ENCODE data around the gene HAUS3.

Gene HAUS3

DNA sequence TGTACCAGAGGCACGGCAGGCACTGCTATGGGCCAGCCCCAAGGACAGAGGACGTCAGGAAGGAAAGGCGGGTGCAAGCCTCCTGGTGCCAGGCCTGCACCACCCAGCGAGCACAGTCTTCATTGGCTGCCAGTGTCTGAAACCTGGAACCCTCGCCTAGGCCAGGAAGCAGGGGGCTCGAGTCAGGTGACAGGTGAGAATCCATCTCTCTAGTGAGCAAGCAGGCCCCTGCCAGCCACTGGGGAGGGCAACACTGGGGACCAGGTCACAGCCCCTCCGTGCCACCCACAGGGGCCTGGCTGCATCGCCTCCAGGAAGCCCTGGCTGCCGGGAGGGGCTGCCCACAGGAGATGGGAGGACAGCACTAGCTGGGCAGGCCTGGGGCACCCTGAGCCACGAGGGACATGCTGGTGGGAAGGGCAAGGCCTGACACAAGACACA, 6.9 kb upstream of the HAUS3 start:
- ATAC-seq = no peak
- TF ChIP-seq ISL1 (CRISPR knock-in tag; IDR thresholded peaks at IDR 0.05) = no peak
- TF ChIP-seq GLIS3 (CRISPR knock-in tag; IDR thresholded peaks at IDR 0.05) = no peak
- no peak for TF ChIP-seq ZNF70 (CRISPR knock-in tag; IDR thresholded peaks at IDR 0.05)
- TF ChIP-seq, protein P1, sequence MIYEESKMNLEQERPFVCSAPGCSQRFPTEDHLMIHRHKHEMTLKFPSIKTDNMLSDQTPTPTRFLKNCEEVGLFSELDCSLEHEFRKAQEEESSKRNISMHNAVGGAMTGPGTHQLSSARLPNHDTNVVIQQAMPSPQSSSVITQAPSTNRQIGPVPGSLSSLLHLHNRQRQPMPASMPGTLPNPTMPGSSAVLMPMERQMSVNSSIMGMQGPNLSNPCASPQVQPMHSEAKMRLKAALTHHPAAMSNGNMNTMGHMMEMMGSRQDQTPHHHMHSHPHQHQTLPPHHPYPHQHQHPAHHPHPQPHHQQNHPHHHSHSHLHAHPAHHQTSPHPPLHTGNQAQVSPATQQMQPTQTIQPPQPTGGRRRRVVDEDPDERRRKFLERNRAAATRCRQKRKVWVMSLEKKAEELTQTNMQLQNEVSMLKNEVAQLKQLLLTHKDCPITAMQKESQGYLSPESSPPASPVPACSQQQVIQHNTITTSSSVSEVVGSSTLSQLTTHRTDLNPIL (CRISPR knock-in tag; IDR thresholded peaks at IDR 0.05; ENCODE audit: low read depth) = no peak
- TF ChIP-seq, protein P2, sequence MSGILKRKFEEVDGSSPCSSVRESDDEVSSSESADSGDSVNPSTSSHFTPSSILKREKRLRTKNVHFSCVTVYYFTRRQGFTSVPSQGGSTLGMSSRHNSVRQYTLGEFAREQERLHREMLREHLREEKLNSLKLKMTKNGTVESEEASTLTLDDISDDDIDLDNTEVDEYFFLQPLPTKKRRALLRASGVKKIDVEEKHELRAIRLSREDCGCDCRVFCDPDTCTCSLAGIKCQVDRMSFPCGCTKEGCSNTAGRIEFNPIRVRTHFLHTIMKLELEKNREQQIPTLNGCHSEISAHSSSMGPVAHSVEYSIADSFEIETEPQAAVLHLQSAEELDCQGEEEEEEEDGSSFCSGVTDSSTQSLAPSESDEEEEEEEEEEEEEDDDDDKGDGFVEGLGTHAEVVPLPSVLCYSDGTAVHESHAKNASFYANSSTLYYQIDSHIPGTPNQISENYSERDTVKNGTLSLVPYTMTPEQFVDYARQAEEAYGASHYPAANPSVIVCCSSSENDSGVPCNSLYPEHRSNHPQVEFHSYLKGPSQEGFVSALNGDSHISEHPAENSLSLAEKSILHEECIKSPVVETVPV (CRISPR knock-in tag; IDR thresholded peaks at IDR 0.05) = no peak
- no peak for TF ChIP-seq ZNF8 (CRISPR knock-in tag; IDR thresholded peaks at IDR 0.05)
- no peak for TF ChIP-seq CSDC2 (CRISPR knock-in tag; IDR thresholded peaks at IDR 0.05)
- no peak for TF ChIP-seq SNAI2 (CRISPR knock-in tag; IDR thresholded peaks at IDR 0.05)
- TF ChIP-seq RARB (CRISPR knock-in tag; IDR thresholded peaks at IDR 0.05) = no peak
- no peak for TF ChIP-seq PPARA (CRISPR knock-in tag; IDR thresholded peaks at IDR 0.05; ENCODE audit: borderline replicate concordance)
- TF ChIP-seq BACH2 (CRISPR knock-in tag; IDR thresholded peaks at IDR 0.05; ENCODE audit: borderline replicate concordance) = no peak
- TF ChIP-seq, protein P3, sequence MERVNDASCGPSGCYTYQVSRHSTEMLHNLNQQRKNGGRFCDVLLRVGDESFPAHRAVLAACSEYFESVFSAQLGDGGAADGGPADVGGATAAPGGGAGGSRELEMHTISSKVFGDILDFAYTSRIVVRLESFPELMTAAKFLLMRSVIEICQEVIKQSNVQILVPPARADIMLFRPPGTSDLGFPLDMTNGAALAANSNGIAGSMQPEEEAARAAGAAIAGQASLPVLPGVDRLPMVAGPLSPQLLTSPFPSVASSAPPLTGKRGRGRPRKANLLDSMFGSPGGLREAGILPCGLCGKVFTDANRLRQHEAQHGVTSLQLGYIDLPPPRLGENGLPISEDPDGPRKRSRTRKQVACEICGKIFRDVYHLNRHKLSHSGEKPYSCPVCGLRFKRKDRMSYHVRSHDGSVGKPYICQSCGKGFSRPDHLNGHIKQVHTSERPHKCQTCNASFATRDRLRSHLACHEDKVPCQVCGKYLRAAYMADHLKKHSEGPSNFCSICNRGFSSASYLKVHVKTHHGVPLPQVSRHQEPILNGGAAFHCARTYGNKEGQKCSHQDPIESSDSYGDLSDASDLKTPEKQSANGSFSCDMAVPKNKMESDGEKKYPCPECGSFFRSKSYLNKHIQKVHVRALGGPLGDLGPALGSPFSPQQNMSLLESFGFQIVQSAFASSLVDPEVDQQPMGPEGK (CRISPR knock-in tag; IDR thresholded peaks at IDR 0.05; ENCODE audit: borderline replicate concordance) = no peak
- TF ChIP-seq, protein P4, sequence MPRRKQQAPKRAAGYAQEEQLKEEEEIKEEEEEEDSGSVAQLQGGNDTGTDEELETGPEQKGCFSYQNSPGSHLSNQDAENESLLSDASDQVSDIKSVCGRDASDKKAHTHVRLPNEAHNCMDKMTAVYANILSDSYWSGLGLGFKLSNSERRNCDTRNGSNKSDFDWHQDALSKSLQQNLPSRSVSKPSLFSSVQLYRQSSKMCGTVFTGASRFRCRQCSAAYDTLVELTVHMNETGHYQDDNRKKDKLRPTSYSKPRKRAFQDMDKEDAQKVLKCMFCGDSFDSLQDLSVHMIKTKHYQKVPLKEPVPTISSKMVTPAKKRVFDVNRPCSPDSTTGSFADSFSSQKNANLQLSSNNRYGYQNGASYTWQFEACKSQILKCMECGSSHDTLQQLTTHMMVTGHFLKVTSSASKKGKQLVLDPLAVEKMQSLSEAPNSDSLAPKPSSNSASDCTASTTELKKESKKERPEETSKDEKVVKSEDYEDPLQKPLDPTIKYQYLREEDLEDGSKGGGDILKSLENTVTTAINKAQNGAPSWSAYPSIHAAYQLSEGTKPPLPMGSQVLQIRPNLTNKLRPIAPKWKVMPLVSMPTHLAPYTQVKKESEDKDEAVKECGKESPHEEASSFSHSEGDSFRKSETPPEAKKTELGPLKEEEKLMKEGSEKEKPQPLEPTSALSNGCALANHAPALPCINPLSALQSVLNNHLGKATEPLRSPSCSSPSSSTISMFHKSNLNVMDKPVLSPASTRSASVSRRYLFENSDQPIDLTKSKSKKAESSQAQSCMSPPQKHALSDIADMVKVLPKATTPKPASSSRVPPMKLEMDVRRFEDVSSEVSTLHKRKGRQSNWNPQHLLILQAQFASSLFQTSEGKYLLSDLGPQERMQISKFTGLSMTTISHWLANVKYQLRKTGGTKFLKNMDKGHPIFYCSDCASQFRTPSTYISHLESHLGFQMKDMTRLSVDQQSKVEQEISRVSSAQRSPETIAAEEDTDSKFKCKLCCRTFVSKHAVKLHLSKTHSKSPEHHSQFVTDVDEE (CRISPR knock-in tag; IDR thresholded peaks at IDR 0.05) = no peak
- TF ChIP-seq OSR1 (CRISPR knock-in tag; IDR thresholded peaks at IDR 0.05) = no peak
- no peak for TF ChIP-seq ARNTL (CRISPR knock-in tag; IDR thresholded peaks at IDR 0.05; ENCODE audit: borderline replicate concordance, low read depth)
- TF ChIP-seq, protein P5, sequence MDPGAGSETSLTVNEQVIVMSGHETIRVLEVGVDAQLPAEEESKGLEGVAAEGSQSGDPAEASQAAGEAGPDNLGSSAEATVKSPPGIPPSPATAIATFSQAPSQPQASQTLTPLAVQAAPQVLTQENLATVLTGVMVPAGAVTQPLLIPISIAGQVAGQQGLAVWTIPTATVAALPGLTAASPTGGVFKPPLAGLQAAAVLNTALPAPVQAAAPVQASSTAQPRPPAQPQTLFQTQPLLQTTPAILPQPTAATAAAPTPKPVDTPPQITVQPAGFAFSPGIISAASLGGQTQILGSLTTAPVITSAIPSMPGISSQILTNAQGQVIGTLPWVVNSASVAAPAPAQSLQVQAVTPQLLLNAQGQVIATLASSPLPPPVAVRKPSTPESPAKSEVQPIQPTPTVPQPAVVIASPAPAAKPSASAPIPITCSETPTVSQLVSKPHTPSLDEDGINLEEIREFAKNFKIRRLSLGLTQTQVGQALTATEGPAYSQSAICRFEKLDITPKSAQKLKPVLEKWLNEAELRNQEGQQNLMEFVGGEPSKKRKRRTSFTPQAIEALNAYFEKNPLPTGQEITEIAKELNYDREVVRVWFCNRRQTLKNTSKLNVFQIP (CRISPR knock-in tag; IDR thresholded peaks at IDR 0.05; ENCODE audit: borderline replicate concordance, low read depth) = no peak
- TF ChIP-seq TOX (CRISPR knock-in tag; IDR thresholded peaks at IDR 0.05; ENCODE audit: borderline replicate concordance) = no peak
- no peak for TF ChIP-seq ZNF565 (CRISPR knock-in tag; conservative IDR thresholded peaks at IDR 0.05; ENCODE audit: low read depth)
- TF ChIP-seq ZFP30 (CRISPR knock-in tag; IDR thresholded peaks at IDR 0.05) = no peak

DNA sequence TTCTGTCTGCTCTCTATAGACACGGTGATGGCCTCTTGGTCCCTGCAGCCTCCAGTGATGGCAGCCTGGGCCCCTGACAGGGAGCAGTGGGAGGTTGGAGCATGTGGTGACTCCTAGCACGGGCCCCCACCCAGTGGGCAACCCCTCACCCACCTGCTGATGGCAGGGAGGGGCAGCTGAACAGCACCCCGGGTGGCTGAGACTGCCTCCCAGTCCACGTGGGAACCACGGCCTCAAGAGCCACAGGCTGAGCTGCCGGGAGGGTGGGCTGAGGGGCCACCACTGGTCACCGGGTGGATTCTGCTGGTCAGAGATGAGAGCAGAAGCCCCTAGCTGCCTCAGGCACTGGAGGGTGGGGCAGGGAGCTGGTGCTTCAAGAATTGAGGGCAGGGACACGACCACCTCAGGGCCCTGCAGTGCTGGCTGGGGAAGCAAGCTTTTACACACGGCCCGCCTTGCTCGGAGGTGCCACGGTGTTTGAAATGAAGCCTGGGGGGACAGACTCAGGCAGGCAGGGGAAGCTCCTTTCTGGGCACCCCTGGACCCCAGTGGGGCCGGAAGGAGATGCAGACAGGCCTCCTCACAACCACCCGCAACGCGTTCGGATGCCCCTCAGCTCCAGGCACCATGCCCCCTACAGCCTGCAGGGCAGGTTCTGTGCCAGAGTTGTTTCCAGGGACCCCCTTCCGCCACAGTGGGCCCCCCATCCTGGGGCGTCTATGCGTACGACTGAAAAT, 6.3 kb upstream of the HAUS3 start:
- ATAC-seq = no peak
- TF ChIP-seq ISL1 (CRISPR knock-in tag; IDR thresholded peaks at IDR 0.05) (no peak), TOX (CRISPR knock-in tag; IDR thresholded peaks at IDR 0.05; ENCODE audit: borderline replicate concordance) (no peak), OSR1 (CRISPR knock-in tag; IDR thresholded peaks at IDR 0.05) (no peak), BACH2 (CRISPR knock-in tag; IDR thresholded peaks at IDR 0.05; ENCODE audit: borderline replicate concordance) (no peak), TCF4 (CRISPR knock-in tag; IDR thresholded peaks at IDR 0.05; ENCODE audit: borderline replicate concordance) (no peak), ZFP30 (CRISPR knock-in tag; IDR thresholded peaks at IDR 0.05) (no peak), ZNF565 (CRISPR knock-in tag; conservative IDR thresholded peaks at IDR 0.05; ENCODE audit: low read depth) (no peak), ESRRG (CRISPR knock-in tag; IDR thresholded peaks at IDR 0.05) (no peak), ZC3H10 (CRISPR knock-in tag; IDR thresholded peaks at IDR 0.05) (no peak), GLIS3 (CRISPR knock-in tag; IDR thresholded peaks at IDR 0.05) (no peak)
- TF ChIP-seq, protein P1 (CRISPR knock-in tag; IDR thresholded peaks at IDR 0.05; ENCODE audit: low read depth) = no peak
- TF ChIP-seq, protein P5 (CRISPR knock-in tag; IDR thresholded peaks at IDR 0.05; ENCODE audit: borderline replicate concordance, low read depth) = no peak
- TF ChIP-seq, protein P2 (CRISPR knock-in tag; IDR thresholded peaks at IDR 0.05) = no peak
- TF ChIP-seq, protein P3 (CRISPR knock-in tag; IDR thresholded peaks at IDR 0.05; ENCODE audit: borderline replicate concordance) = no peak

Measured in SK-N-SH treated with all-trans-retinoic acid at 6 μM for 48 hours (cell line).